Endodermal cell (in vitro differentiated cells): ENCODE measurements around the gene TRIM10. TPM values are rescaled to one million over a fixed set of nuclear protein-coding genes. Genes with fewer than 3 reads are reported as not detected.
"Not testable (repeated sequence)": the region's sequence is repeated elsewhere in the genome, so short reads cannot be mapped to it uniquely, and the experiment has no call there.

ENCODE experiments used
- DNase-seq: peaks from one replicate; pipeline ENCODE4 v3.0.0-alpha.2; 2017
- H3K27ac ChIP-seq: 2 replicates; pipeline ENCODE4 v1.5.1; 2013; ENCODE audit warnings: mild to moderate bottlenecking, low read depth, low read length, moderate library complexity
- H3K27me3 ChIP-seq: 2 replicates; pipeline ENCODE4 v1.6.1; 2013; ENCODE audit warnings: mild to moderate bottlenecking, low read length, moderate library complexity; ENCODE audit not compliant: insufficient read depth, control insufficient read depth, poor library complexity, severe bottlenecking
- H3K36me3 ChIP-seq: 2 replicates; pipeline ENCODE4 v1.7.0; 2013; ENCODE audit warnings: mild to moderate bottlenecking, low read length, moderate library complexity; ENCODE audit not compliant: control insufficient read depth, insufficient read depth
- H3K4me1 ChIP-seq: one replicate; pipeline ENCODE4 v1.7.0; 2013; ENCODE audit warnings: low read length; ENCODE audit not compliant: control insufficient read depth, insufficient read depth
- H3K4me3 ChIP-seq: 2 replicates; pipeline ENCODE4 v1.5.1; 2013; ENCODE audit warnings: mild to moderate bottlenecking, low read length, moderate library complexity
- H3K9ac ChIP-seq: 2 replicates; pipeline ENCODE4 v1.6.1; 2013; ENCODE audit warnings: mild to moderate bottlenecking, low read length, moderate library complexity; ENCODE audit not compliant: poor library complexity, severe bottlenecking; ENCODE audit errors: extremely low read depth
- H3K9me3 ChIP-seq: 2 replicates; pipeline ENCODE4 v1.6.1; 2013; ENCODE audit warnings: mild to moderate bottlenecking, low read length, moderate library complexity; ENCODE audit not compliant: control insufficient read depth
- H3K27ac Mint-ChIP-seq: 2 replicates; pipeline ENCODE4 v1.8.0; 2020; ENCODE audit warnings: mixed read lengths
- H3K27me3 Mint-ChIP-seq: 2 replicates; pipeline ENCODE4 v1.8.0; 2021; ENCODE audit warnings: mild to moderate bottlenecking, mixed read lengths; ENCODE audit not compliant: insufficient read depth
- H3K36me3 Mint-ChIP-seq: 2 replicates; pipeline ENCODE4 v1.8.0; 2020; ENCODE audit warnings: low read depth, mixed read lengths
- H3K4me1 Mint-ChIP-seq: 2 replicates; pipeline ENCODE4 v1.8.0; 2020; ENCODE audit warnings: mixed read lengths
- H3K4me3 Mint-ChIP-seq: 2 replicates; pipeline ENCODE4 v1.8.0; 2020; ENCODE audit warnings: mild to moderate bottlenecking, moderate library complexity, mixed read lengths
- H3K9me3 Mint-ChIP-seq: 2 replicates; pipeline ENCODE4 v1.8.0; 2020; ENCODE audit warnings: mild to moderate bottlenecking, mixed read lengths
- CTCF ChIP-seq: fragments of 200-600 bp; sonication (generic); conservative IDR thresholded peaks from 2 replicates; pipeline ENCODE4 v1.5.0; 2021; ENCODE audit warnings: antibody characterized with exemption, mild to moderate bottlenecking
- WGBS, 2 experiments: methylation state at CpG; one replicate each; pipeline versions ENCODE4 v1.1.5 to v1.1.7; 2013; ENCODE audit warnings: missing lambda C conversion rate in 2 of 2, mixed read lengths in 1 of 2; ENCODE audit not compliant: insufficient coverage in 1 of 2, insufficient read length in 1 of 2; 5-methylcytosine and 5-hydroxymethylcytosine counted together
- total RNA-seq, 2 donors: library from RNA; stranded (reverse); fragmentation: NEBNext Ultra II Directional in 1 of 2; extraction: Animal tissue kit (Norgen Biotek cat#: 25700) in 1 of 2; gene quantifications; 2 replicates in 1 of 2; 3 replicates in 1 of 2; pipeline ENCODE4 v1.2.1, GENCODE V29; 2021

Gene TRIM10
- total RNA-seq, 2 donors from 2014 or later, result not detected

GRCh38 chr6:30168741-30169140, 7.7 kb upstream of the TRIM10 start:
- H3K27me3 Mint-ChIP-seq, result peaks cover 87% of the 10 kb centered on the region
- WGBS, 2 experiments, result 71% methylated on average over 1 of the region's 1 CpG; no CpG with 5 or more reads in 1 of the 2 experiments

GRCh38 chr6:30167101-30167500, 6.1 kb upstream of the TRIM10 start:
- H3K4me3 ChIP-seq, result no peak overlapping the region
- no peak overlapping the region for H3K27ac ChIP-seq
- H3K27me3 ChIP-seq, result peaks cover 48% of the 10 kb centered on the region
- WGBS, 2 experiments, result 82 to 89% methylated on average over 3 to 6 of the region's 6 CpGs
- Mint-ChIP-seq H3K27me3 (peaks cover 75% of the 10 kb centered on the region), H3K27ac (no peak overlapping the region), H3K9me3 (no peaks in the 10 kb centered on the region), H3K4me3 (no peak overlapping the region), H3K36me3 (no peaks in the 10 kb centered on the region), H3K4me1 (no peaks in the 10 kb centered on the region)
- no peaks in the 10 kb centered on the region for H3K36me3 ChIP-seq
- no peaks in the 10 kb centered on the region for H3K4me1 ChIP-seq
- no peak overlapping the region for H3K9ac ChIP-seq
- no peak for DNase-seq
- H3K9me3 ChIP-seq, result no peaks in the 10 kb centered on the region
- no peak for TF ChIP-seq CTCF

More at GRCh38 chr6:30168741-30169140, 7.7 kb upstream of the TRIM10 start:
- TF ChIP-seq CTCF, result no peak
- Mint-ChIP-seq H3K36me3 (no peaks in the 10 kb centered on the region), H3K9me3 (no peaks in the 10 kb centered on the region), H3K4me3 (no peak overlapping the region), H3K27ac (no peak overlapping the region), H3K4me1 (no peaks in the 10 kb centered on the region)
- Histone ChIP-seq H3K27ac (no peak overlapping the region), H3K9ac (no peak overlapping the region), H3K4me1 (no peaks in the 10 kb centered on the region), H3K27me3 (peaks cover 60% of the 10 kb centered on the region), H3K36me3 (no peaks in the 10 kb centered on the region), H3K9me3 (no peaks in the 10 kb centered on the region), H3K4me3 (no peak overlapping the region)
- no peak for DNase-seq

- not testable (repeated sequence) for DNase-seq, H3K27ac ChIP-seq, H3K4me1 ChIP-seq, H3K36me3 ChIP-seq, H3K9ac ChIP-seq, H3K9me3 Mint-ChIP-seq, H3K27ac Mint-ChIP-seq, H3K36me3 Mint-ChIP-seq, H3K4me3 ChIP-seq, H3K4me1 Mint-ChIP-seq, H3K4me3 Mint-ChIP-seq, H3K9me3 ChIP-seq
- peaks cover 59% of the 10 kb centered on the region for H3K27me3 Mint-ChIP-seq
- WGBS, 2 experiments, result no CpG with 5 or more reads among the region's 1 CpG
- H3K27me3 ChIP-seq, result peaks cover 29% of the 10 kb centered on the region
Observed at GRCh38 chr6:30165238-30165637, 4.2 kb upstream of the TRIM10 start.

- no peaks in the 10 kb centered on the region for H3K36me3 Mint-ChIP-seq
- Histone ChIP-seq H3K9ac (no peak overlapping the region), H3K9me3 (no peaks in the 10 kb centered on the region), H3K4me3 (no peak overlapping the region), H3K4me1 (no peaks in the 10 kb centered on the region), H3K36me3 (no peaks in the 10 kb centered on the region), H3K27me3 (peaks cover 28% of the 10 kb centered on the region), H3K27ac (no peak overlapping the region)
- H3K4me3 Mint-ChIP-seq, result no peak overlapping the region
- H3K27ac Mint-ChIP-seq, result no peak overlapping the region
- 91 to 93% methylated on average over 4 of the region's 4 CpGs for WGBS, 2 experiments
- DNase-seq, result no peak
- H3K9me3 Mint-ChIP-seq, result no peaks in the 10 kb centered on the region
- no peaks in the 10 kb centered on the region for H3K4me1 Mint-ChIP-seq
- TF ChIP-seq CTCF, result no peak
- peaks cover 62% of the 10 kb centered on the region for H3K27me3 Mint-ChIP-seq
Observed at GRCh38 chr6:30164714-30165113, 3.7 kb upstream of the TRIM10 start.
